GM21423 (cell line): ENCODE data around the gene CDH13.
A peak's percentile ranks its signal among the peaks of the same experiment; 100 is the strongest.

Source experiments
- ATAC-seq: cut with Tn5 transposase; IDR thresholded peaks from one replicate; pipeline ENCODE4 v1.9.1; 2021; ENCODE audit warnings: mild to moderate bottlenecking, moderate library complexity; ENCODE audit not compliant: unreplicated experiment

The CDH13 gene

GRCh38 chr16:82878466-82878865 is 251.7 kb downstream of the CDH13 start:
- ATAC-seq, result no peak

- ATAC-seq, result no peak
Observed at GRCh38 chr16:82880346-82880745, 253.6 kb downstream of the CDH13 start.

DNA sequence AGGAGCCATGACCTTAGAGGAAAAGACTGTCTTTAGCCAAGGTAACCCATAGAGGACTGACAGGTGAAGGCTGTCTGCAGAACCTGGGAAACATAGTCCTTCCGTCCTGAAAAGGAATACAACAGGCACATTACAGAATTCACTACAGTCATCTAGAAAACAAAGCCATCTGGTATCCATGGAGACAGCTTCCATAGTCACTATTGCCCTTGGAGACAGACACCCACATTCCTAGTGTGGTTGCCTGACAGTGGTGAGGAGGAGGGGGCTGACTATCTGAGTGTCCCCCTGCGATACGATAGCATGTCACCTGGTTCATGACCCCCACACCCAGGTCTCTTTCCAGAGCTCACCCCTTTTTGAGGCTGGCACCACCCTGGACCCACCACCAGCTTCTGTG is 254.7 kb downstream of the CDH13 start:
- no peak for ATAC-seq

DNA sequence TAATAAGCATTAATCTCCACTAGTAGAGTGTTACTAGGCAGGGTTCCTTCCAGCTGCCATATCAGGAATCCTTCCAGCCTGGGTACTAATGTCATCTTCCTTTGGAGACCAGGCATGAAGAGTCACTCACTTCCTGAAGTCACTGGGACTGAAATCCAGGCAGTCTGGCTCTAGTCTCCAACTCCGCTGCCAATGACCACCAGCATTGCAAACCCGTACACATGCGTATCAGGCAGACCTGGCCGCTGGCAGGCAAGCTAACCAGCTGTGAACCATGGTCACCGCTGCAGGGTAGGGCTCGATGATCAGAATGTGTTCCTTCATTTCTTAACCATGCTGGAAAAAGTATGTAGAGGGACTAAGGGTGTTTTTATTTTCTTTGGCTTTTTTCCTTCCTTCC is 255.5 kb downstream of the CDH13 start:
- ATAC-seq, result no peak

DNA sequence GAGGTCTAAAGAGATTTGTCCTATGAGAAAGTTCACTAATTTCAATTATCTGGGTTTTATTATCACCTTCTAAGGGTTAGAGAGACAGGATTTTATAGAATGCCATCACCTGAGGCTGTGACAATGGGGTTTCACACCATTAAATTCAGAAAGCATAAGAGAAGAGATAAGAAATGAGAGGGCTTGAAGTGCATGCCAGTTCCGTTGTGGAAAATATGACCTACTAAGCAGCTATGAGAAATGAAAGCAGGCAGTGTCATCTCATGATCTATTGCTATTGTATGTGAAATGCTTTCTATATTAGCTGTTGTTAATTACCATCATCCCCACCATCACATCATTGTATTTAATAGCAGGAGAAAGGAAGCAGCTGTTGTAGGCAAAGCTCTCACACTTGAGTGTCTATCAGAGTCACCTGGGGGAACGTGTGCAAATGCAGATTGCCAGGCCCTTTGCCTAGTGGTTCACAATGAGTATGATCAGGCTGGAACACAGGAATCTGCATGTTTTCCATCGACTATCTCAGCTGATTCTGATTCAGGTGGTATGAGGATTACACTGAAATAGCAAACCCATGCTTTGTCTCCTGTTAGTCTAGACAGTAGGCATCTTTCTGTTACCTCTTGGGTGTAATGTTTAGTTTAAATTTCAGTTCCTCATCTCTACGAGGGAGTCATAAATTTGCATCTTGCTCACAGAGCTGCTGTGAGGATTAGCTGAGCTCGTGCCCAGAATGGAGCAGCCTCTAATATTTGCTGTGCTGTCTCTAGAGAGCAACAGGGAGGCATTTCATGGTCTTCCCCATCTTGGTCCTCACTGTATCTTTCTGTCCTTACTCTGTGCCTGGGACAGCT is 256.4 kb downstream of the CDH13 start:
- peak; percentile 70 for ATAC-seq

DNA sequence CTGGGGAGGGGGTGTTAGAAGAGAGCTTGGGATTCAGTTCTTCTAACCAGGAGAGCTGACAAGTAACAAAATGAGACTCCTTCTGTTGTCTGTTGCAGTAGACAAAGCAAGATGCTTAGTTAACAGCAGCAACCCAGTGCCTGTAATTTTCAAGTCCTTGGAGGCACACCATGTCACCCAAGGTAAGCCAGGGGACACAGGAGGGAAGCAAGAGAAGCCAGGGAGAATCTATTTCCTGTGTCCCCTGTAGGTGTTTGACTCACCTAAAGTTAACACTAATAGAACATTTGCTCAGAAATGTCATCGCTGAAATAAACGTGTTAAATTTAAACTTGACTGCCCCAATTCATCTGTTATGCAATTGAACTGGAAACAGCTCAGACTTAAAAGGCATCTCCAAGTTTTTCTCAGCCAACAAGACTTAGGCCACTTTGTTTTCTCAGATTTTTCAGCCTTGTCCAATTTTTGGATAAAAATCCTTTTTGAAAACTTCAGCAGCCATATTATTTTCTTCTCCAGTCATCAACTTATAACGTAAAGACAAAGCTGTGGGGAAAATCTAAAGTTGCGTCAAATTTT is 257.6 kb downstream of the CDH13 start:
- no peak for ATAC-seq

GRCh38 chr16:82886146-82886545 is 259.4 kb downstream of the CDH13 start:
- ATAC-seq, result no peak

- no peak for ATAC-seq
Observed at GRCh38 chr16:82888591-82889001, 261.8 kb downstream of the CDH13 start.

DNA sequence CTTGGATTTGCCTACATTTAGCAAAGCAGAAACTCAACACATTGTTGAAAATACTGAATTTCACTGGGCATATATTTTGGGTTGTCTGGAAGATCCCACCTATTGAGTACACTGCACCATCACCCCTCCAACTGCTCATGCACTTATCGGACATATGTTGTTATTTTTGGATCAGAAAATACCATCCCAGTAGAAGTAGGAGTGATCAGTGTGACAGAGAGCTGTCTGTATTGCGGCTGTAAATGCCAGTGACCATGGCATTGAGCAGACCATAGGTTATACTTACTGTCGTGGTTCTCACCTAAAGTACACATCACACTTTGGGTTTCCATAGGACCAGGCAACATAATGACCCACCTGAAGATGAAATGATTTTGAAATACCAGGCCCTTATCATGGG is 264.7 kb downstream of the CDH13 start:
- no peak for ATAC-seq

- no peak for ATAC-seq
Observed at GRCh38 chr16:82891918-82892317, 265.1 kb downstream of the CDH13 start.

- no peak for ATAC-seq
Observed at GRCh38 chr16:82892324-82892723, 265.6 kb downstream of the CDH13 start.

DNA sequence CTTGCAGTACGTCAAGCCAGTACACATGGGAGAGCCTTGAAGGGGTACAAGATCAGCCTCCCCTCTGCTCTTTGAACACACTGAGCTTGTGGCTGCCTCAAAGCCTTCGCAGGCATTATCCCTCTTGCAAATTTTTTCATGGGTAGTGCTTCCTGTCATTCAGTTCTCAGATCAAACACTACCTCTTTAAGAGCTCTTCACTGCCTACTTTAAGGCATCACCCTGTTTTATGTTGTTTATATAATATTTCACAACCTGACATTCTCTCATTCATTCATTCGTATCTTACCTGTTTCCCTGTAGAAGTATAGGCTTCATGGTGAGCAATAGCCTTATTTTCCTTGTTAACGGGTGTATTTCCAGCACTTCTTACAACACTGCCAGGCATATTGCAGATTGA is 269.1 kb downstream of the CDH13 start:
- ATAC-seq, result no peak

DNA sequence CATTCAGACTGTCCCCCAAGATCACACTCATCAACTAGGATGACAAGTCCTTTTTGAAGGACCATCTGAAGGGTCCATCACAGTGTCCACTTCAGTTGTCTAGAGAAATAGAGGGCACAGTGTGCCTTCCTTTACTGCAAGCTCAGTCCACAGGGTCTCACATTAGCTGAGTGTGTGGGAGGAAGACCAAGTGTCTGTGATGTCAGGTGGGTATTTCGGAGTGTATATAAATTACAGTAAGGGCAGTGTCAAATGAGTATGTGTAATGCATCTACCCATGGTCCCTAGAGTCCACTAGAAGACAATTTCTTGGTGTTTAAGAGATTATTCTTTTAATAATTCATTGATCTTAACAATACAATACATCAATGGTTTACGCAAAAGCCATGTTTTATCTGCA is 272.2 kb downstream of the CDH13 start:
- ATAC-seq, result no peak

GRCh38 chr16:82899731-82900450 is 273.1 kb downstream of the CDH13 start:
- ATAC-seq, result no peak

- ATAC-seq, result no peak
Observed at GRCh38 chr16:82900559-82900958, 273.8 kb downstream of the CDH13 start.

GRCh38 chr16:82911925-82912324 is 285.2 kb downstream of the CDH13 start:
- ATAC-seq, result no peak

- ATAC-seq, result no peak
Observed at GRCh38 chr16:82915139-82915824, 288.5 kb downstream of the CDH13 start.

DNA sequence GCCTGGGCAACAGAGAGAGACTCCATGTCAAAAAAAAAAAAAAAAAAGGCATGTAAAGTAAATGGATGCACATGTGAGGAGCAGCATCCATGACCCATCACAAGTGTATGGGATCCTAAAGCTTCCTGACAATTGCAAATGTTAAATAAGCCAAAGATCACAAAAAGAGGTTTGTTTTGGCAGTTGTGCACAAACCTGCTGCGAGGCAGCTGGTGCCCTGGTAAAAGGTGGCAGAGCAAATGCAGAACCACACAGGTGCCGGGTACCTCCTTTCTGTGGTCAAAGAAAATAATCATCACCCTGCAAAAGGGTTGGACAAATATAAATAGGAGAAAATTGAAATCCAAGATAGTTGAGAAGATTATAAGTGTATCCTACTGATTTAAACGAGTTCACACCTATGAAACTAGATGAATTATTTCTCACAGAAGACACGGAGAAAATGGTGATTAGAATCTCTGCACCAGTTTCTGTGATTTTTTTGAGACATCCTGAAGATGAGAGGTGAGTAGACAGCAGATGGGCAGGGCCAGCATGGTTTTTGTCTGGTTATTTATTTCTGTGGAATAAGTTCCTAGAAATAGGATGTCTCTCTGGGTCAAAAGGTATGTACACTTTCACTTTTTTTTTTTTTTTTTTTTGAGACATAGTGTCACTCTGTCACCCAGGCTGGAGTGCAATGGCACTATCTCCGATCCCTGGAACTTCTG is 291.3 kb downstream of the CDH13 start:
- ATAC-seq, result no peak

DNA sequence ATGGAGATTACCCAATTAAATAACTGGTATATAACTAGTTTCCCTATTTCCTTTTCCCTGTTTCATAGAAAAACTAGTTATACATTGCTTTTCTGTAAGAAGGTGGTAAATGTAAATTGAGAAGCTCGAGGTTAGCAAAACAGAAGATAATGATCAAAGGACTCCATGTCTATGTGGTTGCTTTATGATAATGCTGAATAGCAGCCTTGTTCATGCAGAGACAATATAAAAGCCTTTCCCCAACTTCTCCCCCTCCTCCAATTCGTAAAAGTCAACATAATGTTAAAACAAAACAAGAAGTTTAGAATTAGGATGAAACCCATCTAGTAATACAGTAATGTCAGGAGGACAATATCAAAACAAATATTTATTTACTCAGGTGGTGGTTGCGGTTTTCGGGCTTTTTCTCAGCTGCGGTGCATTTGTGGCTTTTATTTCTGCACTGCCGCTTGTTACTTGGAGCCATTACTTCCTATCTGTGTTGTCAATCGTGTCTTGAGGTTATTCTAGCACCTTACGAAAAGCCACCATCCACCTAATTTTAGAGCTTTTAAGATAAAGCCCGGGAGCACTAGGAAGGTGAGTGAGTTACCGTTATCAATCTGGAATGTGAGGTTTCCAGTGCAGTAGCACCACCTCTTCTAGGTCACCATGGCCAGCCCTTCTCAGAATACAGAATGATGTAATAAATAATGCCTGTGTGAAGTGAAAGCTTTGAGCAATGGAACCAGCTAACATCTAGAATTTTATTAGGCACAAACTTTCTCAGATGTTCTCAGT is 297.5 kb downstream of the CDH13 start:
- ATAC-seq, result no peak

DNA sequence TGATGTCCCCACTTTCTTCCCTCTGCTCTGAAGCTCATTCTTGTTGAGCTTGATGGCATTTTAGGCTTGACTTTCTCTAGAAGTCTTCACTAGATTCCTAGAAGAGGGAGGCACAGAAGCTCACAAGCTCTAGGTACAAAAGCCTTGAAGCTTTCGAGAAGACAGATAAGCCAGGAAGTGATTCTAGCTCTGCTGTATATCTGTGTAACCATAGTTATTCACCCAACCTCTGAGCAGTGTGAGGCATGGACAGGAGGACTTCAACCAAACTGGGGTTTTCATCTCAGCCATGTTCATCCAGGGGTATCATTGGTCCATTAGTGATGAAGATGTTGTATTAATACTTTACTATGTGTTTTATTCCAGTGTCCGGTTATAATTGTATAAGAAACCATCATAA is 299.7 kb downstream of the CDH13 start:
- ATAC-seq, result no peak
